DMS153 treated with DMSO at 0.1 percent for 48 hours (cell line): ENCODE measurements around the gene ME1.
A peak's percentile ranks its signal among the peaks of the same experiment; 100 is the strongest.
"Not testable (repeated sequence)": the region's sequence is repeated elsewhere in the genome, so short reads cannot be mapped to it uniquely, and the experiment has no call there.

ENCODE experiments used
- DNase-seq: peaks from one replicate; lab custom pipeline; 2025; ENCODE audit not compliant: unreplicated experiment; lab: John Stamatoyannopoulos, UW

Gene ME1

DNA sequence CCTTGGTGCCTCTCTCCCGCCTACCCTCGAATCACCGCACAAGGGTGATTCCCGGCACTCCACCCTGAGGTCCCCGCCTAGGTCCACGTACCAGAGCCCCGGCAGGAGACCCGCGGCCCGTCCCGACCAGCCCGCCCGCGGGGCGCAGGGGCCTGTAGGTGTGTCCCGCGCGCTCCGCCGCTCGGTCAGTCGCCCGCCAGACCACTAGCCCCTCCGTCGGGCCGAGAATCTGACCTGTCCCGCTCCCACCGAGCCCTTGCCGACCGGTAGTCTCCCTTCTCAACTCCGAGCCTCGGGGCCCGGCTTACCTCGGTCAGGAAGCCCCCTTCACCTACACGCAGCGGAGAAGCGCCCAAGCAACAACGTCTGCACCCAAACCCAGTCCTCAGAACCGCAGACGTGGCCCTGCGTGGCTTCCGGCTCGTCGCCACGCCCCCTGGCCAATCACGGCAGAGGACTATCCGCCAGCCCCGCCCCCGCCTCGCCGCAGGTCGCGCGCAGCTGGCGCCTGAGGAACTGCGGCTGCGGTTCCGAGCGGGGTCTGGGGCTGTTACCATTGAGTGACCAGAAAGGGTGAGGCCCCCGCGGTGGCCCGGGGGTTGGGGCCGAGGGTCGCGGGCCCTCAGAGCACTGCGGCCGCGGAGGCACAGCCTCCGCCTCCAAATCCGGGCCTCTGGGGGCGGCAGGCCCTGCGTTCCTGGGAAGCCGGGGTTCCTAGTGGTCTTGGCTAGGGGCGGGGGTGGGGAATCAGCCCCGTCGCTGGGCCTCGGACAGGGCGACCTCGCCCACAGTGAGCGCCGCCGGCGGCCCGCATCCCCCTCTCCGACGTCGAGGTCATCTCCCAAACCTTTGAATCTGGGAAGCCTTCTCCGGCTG, 237.7 kb downstream of the ME1 start, which contains the start of the genes PGM3 and RWDD2A:
PGM3 (minus strand) TSS at position 395 of the 876 bp plus-strand sequence. CDS start 2,253 bp downstream, outside the sequence.
RWDD2A (plus strand) TSS at position 487 of the 876 bp plus-strand sequence. CDS start 1,095 bp downstream, outside the sequence.
- DNase-seq, result peak; percentile 85

DNA sequence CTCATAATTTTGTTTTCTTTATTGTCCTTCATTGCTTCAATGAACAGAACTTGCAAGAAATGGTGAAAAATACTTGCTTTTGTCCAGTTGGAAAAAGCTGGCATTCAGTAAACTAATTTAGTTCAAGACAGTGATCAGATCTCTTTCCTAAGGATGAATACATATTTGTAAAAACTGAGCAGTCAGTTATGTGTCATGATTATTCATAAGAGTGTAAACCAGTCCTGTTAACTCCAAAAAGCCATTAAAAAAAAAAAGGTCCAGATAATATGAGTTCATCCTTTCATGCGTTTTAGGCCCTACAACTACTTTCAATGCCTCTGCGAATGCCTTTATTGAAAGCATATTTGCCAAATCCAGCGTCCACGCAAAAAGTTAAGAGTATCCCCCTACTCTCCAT, 238.4 kb downstream of the ME1 start:
- DNase-seq, result no peak

DNA sequence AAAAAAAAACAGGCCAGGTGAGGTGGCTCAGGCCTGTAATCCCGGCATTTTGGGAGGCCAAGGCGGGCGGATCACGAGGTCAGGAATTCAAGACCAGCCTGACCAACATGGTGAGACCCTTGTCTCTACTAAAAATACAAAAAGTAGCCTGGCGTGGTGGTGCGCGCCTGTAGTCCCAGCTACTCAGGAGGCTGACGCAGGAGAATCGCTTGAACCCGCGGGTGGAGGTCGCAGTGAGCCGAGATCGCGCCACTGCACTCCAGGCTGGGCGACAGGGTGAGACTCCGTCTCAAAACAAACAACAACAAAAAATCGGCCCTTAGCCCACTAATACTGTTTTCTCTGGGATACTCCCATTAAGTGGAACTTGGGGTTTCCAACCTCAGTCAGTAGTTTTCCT, 238.9 kb downstream of the ME1 start:
- DNase-seq, result not testable (repeated sequence)

DNA sequence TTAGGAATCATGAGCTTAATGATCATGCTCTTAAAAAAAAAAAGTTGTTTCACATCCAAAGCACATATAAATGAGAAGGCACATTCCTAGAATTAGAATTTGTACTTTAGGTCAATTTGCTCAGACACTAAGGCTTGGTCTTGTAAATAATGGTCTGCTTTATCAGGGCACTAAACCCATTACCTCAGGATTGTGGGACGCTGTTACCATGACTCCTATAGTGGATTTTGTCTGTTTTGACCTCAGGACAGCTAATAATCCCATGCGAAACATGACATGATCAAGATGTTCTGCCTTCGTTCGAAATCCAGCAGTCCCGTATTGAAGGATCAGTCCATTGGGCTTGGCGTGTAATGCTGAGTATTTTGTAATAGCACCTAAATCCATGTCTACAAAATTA, 240.2 kb downstream of the ME1 start:
- no peak for DNase-seq

DNA sequence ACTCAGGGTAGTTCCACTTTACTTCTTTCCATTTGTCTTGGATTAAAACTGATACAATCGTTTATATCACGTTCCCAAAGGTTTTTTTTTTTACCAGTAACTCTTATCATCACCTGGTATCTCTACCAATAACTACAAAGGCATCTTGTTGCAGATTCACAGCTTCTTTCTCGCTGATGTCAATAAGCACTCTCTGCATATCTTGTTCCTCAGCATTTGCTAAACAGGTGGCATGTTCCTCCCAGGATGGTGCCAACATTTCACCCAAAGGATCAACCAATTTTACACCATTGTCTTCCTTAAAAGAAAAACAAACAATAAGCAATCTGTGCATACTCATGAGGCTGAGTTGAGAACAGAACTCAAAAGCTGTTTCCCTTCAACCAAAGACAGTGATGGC, 242.3 kb downstream of the ME1 start:
- no peak for DNase-seq

DNA sequence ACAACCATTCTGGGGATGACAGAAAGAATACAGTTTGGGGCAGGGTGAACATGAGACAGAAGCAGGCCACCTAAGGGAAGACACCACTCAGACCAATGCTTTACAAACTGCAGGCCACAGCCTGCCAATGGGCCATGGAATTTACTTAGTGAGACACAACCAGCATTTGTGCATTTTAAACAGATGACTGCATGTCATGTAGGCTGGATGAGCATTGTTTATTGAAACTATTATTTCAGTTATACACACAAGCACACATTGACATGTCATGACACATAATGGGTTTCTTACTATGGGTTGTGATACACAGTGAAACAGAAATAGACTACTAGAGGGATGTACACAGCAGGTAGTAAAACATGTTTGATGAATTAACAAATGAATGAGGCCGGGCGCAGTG, 245.8 kb downstream of the ME1 start:
- DNase-seq, result no peak

DNA sequence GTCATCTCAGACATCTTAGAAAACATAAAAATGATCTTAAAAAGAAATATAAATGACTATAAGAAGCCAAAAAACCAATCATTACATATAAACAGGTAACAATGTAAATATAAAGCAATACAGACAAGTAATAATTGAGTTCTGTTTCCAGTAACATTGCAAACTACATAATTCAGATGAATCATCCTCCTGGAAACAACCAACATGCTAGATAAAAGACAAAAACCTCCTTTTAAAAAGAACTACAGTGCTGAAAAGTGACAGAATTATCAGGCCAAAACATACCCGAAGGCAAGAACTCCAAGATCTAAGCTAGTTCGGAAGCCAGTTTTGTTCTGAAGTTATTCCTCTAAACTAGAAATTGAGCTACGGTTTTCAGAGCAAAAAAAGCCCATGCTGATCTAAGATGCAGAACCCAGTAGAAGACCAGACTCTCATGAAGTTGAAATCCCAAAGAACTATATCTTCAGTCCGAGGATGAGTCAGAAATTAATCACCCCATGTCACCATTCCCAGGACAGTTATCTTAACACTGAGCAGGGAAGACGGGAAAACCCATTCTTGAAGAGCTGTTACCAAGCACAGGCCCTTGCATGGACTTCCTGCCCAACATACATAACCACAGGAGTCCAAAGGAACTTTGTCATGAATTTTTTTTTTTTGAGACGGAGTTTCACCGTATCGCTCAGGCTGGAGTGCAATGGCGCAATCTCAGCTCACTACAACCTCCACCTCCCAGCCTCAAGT, 247.6 kb downstream of the ME1 start:
- DNase-seq, result no peak

DNA sequence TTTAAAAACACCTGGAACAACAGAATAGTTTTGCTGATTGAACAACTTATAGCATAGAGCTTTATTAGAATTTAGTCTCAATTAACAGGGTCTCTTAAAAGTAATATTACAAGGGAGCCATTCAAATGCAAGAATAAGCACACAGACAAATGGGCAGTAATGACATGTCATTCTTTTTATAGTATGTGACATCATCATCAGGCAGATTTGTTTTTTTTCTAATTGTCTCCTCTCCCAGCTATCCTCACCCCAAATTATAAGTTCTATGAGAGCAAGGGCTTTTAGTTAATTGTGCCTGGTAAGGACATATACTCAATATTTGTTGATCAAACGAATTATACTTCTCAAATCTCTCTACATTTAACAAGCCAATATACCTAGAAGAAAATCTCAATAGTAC, 248.7 kb downstream of the ME1 start:
- no peak for DNase-seq

DNA sequence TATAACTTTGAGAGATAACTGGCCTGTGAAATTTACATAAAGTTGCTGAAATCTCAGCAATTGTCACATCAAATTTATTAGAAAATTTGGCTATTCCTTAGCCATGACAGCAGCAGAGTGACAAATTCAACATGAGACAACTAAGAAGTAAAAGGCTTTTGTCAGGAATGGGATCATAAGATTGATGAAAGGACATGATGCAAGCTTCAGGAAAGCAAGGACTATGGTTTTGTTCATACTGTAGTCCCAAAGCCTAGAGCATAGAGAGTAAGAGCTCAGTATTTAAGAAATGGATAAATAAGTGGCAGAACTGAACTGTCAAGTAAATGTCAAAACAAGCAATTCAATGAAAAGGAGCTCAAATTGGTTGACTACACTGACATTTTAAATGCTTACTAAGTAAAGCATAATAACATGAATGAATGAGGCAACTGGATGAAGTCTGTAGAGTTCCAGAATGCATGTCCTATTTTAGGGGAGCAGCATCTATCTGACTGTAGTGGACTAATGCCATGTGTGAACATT, 250.4 kb downstream of the ME1 start:
- no peak for DNase-seq

DNA sequence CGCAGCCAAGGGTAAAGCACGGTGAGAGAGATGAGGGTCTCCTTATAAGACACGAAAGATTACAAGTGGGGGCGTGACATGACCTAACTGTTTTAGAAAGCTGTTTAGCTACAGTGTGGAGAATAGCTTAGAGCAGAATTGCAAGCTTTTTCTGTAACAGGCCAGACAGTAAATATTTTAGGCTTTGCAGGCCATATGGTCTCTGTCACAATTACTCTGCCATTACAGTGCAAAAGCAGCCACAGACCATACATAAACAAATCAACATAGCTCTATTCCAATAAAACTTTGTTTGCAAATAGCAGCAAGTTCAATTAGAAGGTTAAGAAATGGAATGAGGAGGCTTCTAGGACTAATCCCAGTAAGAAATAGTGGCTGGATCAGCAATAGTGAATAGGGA, 254.6 kb downstream of the ME1 start:
- no peak for DNase-seq

DNA sequence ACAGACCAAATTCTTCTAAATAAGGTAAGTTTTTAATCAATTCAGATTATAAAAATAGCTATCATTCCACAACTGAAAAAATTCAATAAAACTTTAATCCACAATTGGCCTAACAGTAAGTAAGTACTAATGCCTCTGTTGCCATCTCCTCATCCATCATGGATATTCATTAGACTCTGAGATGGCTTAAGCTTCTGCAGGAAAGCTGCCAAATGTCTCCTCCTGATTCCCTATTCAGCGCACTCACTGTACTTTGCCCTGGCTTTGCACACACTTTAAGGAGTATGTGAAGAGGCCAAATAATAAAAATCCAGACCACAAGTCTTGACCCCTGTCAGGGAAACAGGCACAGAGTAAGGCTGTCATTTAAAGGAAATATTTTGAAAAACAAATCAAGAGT, 261.3 kb downstream of the ME1 start:
- no peak for DNase-seq

DNA sequence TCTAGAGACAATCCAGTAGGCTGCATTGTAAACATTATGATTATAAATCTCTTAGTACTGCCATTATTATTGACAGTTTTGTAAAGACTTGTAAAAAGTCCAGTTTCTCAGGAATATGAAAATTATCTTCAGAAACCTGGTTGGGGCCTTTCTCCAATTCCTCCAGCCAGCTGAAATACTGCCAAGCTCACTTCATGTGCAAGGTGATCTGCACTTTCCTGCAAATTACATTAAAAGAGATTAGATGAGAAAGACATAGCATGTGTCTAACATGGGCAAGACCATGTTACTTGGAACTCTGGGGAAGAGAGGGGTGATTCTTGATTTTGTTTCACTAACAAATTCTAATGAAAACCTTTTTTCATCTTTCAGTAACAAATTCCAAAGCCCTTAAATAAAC, 261.7 kb downstream of the ME1 start:
- no peak for DNase-seq

DNA sequence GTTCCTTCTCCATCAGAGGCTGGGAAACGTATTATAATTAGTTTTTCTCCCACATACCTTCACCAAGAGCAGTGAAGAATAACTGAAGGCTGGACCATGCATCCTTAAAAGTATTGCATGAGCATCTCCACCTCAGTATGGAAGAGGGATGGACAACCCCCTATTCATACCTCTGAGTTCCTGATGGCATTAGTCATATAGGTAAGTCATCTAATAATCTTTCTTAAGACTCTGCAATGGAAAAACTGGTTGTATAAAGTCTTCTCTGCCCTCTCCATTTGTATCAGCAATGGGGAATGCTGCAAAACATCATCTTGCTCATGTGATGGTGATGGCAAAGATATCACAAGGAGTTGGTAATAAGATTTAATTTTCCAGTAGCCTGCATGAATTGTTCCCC, 262.3 kb downstream of the ME1 start:
- DNase-seq, result no peak

DNA sequence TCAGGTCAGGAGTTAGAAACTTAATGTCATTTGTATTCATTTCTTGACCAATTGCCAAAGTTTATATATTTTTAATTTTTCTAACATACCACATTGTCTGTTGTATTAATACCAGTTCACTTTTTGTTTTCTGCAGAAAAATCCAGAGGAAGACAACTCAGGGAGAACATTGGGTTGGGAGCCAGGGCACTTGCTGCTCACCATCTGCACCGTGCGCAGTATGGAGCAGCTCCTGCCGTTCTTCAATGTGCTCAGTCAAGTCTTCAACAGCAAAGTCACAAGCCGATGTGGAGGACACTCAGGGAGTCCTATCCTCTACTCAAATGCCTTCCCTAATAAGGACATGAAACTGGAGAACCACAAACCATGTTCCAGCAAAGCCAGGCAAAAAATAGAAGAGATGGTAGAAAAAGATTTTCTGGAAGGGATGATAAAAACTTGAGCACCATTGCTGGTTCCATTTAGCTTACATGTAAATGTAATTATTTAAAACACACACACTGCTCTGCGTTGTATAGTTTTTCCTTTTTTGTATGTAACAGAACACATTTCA, 263.0 kb downstream of the ME1 start:
- DNase-seq, result no peak
